Stomach (tissue), 4 donors: ENCODE results near the gene DPF3.

Source experiments
- EP300 ChIP-seq: sonication (generic); formaldehyde crosslinking; IDR thresholded peaks from one replicate; pipeline ENCODE4 v1.6.1; 2017; ENCODE audit warnings: antibody characterized with exemption
- POLR2A ChIP-seq, 4 donors: fragments of 450-650 bp; IDR thresholded peaks; one replicate each; pipeline ENCODE4 v1.6.1; 2016; ENCODE audit warnings: antibody characterized with exemption in 4 of 4, control low read depth in 2 of 4, mild to moderate bottlenecking in 1 of 4, moderate library complexity in 1 of 4
- TF ChIP-seq, protein P1 (sequence below), 7 experiments: fragments of 450-650 bp in 4 of 7; fragments of 200-600 bp in 3 of 7; sonication (generic) in 3 of 7; IDR thresholded peaks; one replicate each; pipeline ENCODE4 v1.5.1; 2016 to 2019; ENCODE audit warnings: antibody characterized with exemption in 7 of 7, control low read depth in 2 of 7, mild to moderate bottlenecking in 1 of 7

DNA sequence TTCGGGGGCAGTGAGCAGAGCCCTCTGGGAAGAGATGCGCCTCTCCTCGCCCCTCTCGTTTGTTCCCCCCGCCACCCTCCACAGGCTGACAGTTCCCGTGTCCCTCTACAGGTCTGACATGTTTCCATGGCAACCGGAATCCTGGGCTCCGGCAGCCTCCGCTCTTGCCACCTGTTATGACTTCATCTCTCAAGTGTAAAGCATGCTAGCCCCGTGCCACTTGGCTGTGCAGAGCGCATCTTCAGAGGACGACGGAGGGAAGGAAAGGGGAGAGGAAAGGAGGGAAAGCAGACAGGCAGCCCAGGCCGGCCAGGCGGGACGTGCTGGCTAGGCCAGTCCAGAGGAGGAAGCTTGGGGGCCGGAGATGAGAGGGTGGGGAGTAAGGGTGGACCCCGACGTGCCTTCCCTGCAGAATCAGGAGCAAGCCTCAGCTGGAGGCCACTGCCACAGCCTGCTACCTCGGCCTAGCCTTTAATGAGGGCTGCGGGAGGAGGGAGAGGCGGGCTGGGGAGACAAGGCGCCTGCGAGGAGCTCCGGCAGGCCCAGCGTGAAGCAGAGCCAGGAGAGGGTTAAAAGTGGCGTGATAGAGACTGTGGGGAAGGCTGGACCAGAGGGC lies 214.3 kb downstream of the DPF3 start:
- TF ChIP-seq, protein P1, sequence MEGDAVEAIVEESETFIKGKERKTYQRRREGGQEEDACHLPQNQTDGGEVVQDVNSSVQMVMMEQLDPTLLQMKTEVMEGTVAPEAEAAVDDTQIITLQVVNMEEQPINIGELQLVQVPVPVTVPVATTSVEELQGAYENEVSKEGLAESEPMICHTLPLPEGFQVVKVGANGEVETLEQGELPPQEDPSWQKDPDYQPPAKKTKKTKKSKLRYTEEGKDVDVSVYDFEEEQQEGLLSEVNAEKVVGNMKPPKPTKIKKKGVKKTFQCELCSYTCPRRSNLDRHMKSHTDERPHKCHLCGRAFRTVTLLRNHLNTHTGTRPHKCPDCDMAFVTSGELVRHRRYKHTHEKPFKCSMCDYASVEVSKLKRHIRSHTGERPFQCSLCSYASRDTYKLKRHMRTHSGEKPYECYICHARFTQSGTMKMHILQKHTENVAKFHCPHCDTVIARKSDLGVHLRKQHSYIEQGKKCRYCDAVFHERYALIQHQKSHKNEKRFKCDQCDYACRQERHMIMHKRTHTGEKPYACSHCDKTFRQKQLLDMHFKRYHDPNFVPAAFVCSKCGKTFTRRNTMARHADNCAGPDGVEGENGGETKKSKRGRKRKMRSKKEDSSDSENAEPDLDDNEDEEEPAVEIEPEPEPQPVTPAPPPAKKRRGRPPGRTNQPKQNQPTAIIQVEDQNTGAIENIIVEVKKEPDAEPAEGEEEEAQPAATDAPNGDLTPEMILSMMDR (IDR thresholded peaks at IDR 0.05) = no peak
- no peak for TF ChIP-seq EP300
- TF ChIP-seq POLR2A (IDR thresholded peaks at IDR 0.05) = no peak
